ENCODE data around the gene SCARB1. TPM values are rescaled to one million over a fixed set of nuclear protein-coding genes. Genes with fewer than 3 reads are reported as not detected.

Gene SCARB1
- total and polyA plus RNA-seq, 2 experiments from 2014 or later, result 31.0 to 62.5 TPM

DNA sequence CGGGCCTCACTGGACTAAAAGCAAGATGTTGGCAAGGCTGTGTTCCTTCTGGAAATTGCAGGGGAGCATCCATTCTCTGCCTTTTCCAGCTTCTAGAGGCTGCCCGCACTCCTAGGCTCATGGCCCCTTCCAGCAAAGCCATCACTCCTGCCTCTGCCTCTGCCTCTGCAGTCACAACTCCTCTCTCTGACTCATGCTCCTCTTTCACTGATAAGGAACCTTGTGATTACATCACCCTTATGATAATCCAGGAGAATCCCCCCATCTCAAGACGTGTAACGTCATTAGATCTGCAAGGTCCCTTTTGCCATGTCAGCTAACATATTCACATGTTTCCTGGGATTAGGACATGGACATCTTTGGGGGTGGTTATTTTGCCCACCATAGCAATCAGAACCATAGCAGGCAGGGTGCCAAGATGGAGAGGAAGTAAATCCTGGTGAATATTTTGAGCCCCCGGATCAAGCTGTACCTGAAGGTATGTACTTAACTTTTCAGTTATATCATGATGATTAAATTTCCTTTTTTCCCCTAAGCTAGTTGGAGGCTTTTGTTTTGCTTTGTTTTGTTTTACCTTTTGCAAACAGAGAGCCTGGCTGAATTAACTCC lies 123.6 kb downstream of the SCARB1 start (continued):
- TF ChIP-seq REST (IDR thresholded peaks at IDR 0.05; ENCODE audit: unreplicated experiment) (no peak), NANOG (IDR thresholded peaks at IDR 0.05; ENCODE audit: borderline replicate concordance) (no peak), EZH2phosphoT487 (IDR thresholded peaks at IDR 0.05; ENCODE audit: unreplicated experiment) (no peak), STAT1 (IDR thresholded peaks at IDR 0.05; ENCODE audit: unreplicated experiment) (no peak), ZNF331 (CRISPR knock-in tag; IDR thresholded peaks at IDR 0.05; ENCODE audit: low read depth) (no peak)

DNA sequence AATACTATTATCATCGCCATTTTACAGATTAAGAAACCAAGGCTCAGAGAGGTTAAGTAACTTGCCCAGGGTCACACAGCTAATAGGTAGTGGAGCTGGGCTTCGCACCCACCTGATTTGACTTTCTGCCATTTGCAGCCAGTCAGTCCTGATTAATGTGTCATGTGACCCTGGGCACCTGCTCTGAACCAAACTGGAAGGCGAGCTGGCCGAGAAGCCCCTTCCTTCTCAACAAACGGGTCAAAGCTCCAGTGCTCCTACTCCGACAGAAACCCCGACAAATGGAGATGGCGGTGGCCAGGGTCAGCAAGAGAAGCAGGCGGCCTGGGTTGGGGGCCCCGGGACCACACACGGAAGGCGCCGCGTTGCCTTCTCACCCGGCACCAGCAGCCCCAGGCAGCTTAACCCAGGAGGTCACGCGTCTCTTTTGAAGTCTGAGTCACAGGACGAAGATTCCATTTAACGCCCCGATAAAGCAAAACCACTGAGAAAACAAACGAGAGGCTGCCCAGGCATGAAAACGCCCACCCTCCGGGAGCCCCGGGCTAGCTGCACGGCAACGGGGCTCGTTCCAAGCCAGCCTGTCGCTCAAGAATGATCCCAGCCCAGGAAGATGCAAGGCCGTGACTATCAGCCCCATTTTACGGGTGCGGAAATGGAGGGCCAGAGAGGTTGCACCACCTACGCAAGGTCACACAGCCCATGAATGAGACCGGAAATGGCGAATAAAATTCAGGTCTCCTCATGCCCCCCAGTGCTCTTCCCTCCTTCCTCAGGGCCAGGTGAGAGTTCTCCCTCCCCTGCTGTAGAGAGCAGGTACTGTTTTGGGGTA lies 124.8 kb downstream of the SCARB1 start:
- Histone ChIP-seq H3K4me1 (ENCODE audit: insufficient read depth) (peaks cover 6% of the 10 kb centered on the region; the same call in 1 of the 2 replicates), H2AFZ (no peak overlapping the region), H3K27me3 (ENCODE audit: insufficient read depth) (no peaks in the 10 kb centered on the region), H3F3A (replicated peaks; ENCODE audit: low read depth) (0 out of 2 replicates have a peak, but pooled peaks cover 9% of the 10 kb centered on the region), H3K27ac (ENCODE audit: low read depth) (no peak overlapping the region), H3K4me3 (no peak overlapping the region), H3K36me3 (ENCODE audit: insufficient read depth) (no peaks in the 10 kb centered on the region), H3K4me2 (no peak overlapping the region), H4K20me1 (replicated peaks; ENCODE audit: insufficient read depth) (no peaks in the 10 kb centered on the region), H3K9me2 (ENCODE audit: insufficient read depth) (no peaks in the 10 kb centered on the region), H3K79me2 (replicated peaks; ENCODE audit: insufficient read depth) (no peaks in the 10 kb centered on the region)
- TF ChIP-seq EZH2 (IDR thresholded peaks at IDR 0.05; ENCODE audit: low read depth, unreplicated experiment) (no peak), NANOG (IDR thresholded peaks at IDR 0.05; ENCODE audit: borderline replicate concordance) (no peak), EZH2phosphoT487 (IDR thresholded peaks at IDR 0.05; ENCODE audit: unreplicated experiment) (no peak), REST (IDR thresholded peaks at IDR 0.05; ENCODE audit: unreplicated experiment) (no peak), ZNF331 (CRISPR knock-in tag; IDR thresholded peaks at IDR 0.05; ENCODE audit: low read depth) (no peak)
- TF ChIP-seq, protein P1, sequence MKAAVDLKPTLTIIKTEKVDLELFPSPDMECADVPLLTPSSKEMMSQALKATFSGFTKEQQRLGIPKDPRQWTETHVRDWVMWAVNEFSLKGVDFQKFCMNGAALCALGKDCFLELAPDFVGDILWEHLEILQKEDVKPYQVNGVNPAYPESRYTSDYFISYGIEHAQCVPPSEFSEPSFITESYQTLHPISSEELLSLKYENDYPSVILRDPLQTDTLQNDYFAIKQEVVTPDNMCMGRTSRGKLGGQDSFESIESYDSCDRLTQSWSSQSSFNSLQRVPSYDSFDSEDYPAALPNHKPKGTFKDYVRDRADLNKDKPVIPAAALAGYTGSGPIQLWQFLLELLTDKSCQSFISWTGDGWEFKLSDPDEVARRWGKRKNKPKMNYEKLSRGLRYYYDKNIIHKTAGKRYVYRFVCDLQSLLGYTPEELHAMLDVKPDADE (IDR thresholded peaks at IDR 0.05), result no peak
- no peak overlapping the region; the same call in 1 of the 2 replicates for H3K27ac Mint-ChIP-seq
- no peaks in the 10 kb centered on the region for H3K36me3 Mint-ChIP-seq (ENCODE audit: low read depth)
- DNase-seq (ENCODE audit: low spot score), result no peak
- H3K27me3 Mint-ChIP-seq (ENCODE audit: insufficient read depth, low read depth, poor library complexity), result peaks cover 18% of the 10 kb centered on the region
- no peaks in the 10 kb centered on the region for H3K9me3 Mint-ChIP-seq
- H3K4me1 Mint-ChIP-seq, result peaks cover 22% of the 10 kb centered on the region
- no peak for ATAC-seq
- no peak overlapping the region for H3K4me3 Mint-ChIP-seq

Data from GM23338 (cell line).